Neural cell (in vitro differentiated cells): ENCODE measurements around the gene WDR7.

Experiments used
- MXI1 ChIP-seq: fragments of 450-650 bp; conservative IDR thresholded peaks from 2 replicates; pipeline ENCODE4 v1.6.1; 2014; ENCODE audit warnings: antibody characterized with exemption, mild to moderate bottlenecking; ENCODE audit not compliant: poor library complexity, severe bottlenecking
- POLR2AphosphoS5 ChIP-seq: IDR thresholded peaks from 2 replicates; pipeline ENCODE4 v1.6.1; 2012
- TF ChIP-seq, protein P1 (sequence below): fragments of 450-650 bp; IDR thresholded peaks from 2 replicates; pipeline ENCODE4 v1.5.1; 2014; ENCODE audit warnings: antibody characterized with exemption, mild to moderate bottlenecking, moderate library complexity; ENCODE audit not compliant: poor library complexity, severe bottlenecking

- TF ChIP-seq, protein P1, sequence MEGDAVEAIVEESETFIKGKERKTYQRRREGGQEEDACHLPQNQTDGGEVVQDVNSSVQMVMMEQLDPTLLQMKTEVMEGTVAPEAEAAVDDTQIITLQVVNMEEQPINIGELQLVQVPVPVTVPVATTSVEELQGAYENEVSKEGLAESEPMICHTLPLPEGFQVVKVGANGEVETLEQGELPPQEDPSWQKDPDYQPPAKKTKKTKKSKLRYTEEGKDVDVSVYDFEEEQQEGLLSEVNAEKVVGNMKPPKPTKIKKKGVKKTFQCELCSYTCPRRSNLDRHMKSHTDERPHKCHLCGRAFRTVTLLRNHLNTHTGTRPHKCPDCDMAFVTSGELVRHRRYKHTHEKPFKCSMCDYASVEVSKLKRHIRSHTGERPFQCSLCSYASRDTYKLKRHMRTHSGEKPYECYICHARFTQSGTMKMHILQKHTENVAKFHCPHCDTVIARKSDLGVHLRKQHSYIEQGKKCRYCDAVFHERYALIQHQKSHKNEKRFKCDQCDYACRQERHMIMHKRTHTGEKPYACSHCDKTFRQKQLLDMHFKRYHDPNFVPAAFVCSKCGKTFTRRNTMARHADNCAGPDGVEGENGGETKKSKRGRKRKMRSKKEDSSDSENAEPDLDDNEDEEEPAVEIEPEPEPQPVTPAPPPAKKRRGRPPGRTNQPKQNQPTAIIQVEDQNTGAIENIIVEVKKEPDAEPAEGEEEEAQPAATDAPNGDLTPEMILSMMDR: no peak
- TF ChIP-seq MXI1 (no peak), POLR2AphosphoS5 (no peak)
Measured at GRCh38 chr18:56709463-56709862, 58.3 kb downstream of the WDR7 start.
